Measurements from ENCODE around the gene DLX4.

DNA sequence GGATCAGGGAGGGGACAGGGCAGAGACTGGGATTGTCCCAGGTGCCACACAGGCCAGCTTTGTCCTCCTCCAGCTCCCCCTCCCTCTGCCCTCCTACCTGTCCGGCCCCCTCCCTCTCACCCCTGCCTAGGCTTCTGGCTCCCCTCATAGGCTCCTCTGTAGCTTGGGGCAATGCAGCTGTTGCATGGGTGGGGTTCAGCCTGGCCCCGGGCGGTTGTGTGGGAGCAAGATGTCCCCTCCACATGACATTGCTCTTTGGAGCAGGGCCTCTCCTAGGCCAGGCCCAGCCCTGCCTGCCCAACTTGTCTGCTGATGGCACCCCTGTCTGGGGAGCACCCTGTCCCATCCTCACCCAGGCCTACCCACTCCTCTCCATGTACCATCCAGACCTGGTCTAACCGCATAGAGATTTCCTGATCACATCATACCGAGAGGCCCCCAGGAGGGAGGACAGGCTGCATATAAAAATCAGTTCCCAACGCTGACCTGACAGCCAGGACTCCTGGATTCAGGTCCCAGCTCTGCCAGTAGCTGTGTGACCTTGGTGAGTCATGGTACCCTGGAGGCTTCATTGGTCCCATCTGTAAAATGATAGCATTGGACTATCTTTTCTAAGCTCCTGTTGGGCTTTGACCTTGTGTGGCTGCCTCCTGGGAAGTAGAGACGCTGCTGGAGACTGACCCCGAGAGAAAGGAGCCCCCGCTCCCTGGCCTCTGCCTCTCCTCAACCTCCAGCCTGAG is 48.8 kb upstream of the DLX4 start:
- TF ChIP-seq, protein P1, sequence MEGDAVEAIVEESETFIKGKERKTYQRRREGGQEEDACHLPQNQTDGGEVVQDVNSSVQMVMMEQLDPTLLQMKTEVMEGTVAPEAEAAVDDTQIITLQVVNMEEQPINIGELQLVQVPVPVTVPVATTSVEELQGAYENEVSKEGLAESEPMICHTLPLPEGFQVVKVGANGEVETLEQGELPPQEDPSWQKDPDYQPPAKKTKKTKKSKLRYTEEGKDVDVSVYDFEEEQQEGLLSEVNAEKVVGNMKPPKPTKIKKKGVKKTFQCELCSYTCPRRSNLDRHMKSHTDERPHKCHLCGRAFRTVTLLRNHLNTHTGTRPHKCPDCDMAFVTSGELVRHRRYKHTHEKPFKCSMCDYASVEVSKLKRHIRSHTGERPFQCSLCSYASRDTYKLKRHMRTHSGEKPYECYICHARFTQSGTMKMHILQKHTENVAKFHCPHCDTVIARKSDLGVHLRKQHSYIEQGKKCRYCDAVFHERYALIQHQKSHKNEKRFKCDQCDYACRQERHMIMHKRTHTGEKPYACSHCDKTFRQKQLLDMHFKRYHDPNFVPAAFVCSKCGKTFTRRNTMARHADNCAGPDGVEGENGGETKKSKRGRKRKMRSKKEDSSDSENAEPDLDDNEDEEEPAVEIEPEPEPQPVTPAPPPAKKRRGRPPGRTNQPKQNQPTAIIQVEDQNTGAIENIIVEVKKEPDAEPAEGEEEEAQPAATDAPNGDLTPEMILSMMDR (IDR thresholded peaks at IDR 0.05) = no peak
- no peak for TF ChIP-seq POLR2A (IDR thresholded peaks at IDR 0.05)
